NCI-H1436 treated with DMSO at 0.1 percent for 48 hours (cell line): ENCODE measurements around the gene PSMB8.

Experiments
- DNase-seq: peaks from one replicate; lab custom pipeline; 2025; lab: John Stamatoyannopoulos, UW

PSMB8 gene

DNA sequence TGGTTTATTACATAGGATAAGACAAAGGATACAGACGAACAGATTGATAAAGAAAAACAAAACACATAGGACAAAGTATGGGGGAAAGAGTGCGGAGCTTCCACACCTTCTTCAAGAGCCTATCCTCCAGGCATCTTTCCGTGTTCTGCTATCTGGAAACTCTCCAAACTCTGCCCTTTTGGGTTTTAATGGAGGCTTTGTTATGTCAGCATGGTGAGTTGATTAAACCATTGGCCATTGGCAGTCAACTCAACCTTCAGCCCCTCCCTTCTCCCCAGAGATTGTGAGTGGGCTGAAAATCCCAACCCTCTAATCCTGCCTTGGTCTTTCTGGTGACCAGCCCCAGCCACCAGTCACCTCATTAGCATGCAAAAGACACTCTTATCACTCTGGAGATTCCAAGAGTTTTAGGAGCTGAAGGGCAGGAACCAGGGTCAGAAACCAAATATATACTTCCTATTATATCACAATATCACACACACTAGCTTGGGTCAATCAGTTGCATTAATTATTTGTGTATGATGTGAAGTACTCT is 50.9 kb downstream of the PSMB8 start:
- no peak for DNase-seq
